NCI-H2029 treated with DMSO at 0.1 percent for 48 hours (cell line): ENCODE data around the gene GPX1.
A peak's percentile ranks its signal among the peaks of the same experiment; 100 is the strongest.
"Not testable (repeated sequence)": the region's sequence is repeated elsewhere in the genome, so short reads cannot be mapped to it uniquely, and the experiment has no call there.

Experiments
- DNase-seq: peaks from one replicate; lab custom pipeline; 2025; lab: John Stamatoyannopoulos, UW

The GPX1 gene

DNA sequence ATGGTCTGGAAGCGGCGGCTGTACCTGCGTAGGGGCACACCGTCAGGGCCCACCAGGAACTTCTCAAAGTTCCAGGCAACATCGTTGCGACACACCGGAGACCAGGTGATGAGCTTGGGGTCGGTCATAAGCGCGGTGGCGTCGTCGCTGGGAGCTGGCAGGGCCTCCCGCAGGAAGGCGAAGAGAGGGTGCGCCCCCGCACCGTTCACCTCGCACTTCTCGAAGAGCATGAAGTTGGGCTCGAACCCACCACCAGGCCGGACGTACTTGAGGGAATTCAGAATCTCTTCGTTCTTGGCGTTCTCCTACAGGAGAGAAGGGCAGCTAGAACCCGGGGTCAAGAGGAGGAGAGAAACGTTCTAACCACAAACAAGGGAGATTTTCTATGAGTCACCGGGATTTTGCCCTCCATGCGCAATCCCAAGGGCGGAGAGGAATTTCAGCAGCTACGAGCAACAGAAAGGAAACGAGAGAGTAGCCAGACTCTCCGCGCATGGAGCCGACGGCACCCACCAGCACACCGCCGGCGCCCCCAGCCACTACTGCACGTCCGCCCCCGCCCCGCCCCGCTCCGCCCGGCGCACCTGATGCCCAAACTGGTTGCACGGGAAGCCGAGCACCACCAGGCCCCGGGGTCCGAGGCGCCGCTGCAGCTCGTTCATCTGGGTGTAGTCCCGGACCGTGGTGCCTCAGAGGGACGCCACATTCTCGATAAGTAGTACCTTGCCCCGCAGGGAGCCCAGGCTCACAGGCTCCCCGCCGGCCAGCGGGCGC lies 523 bp downstream of the GPX1 start:
- DNase-seq = not testable (repeated sequence)

- DNase-seq = not testable (repeated sequence)
Observed at GRCh38 chr3:49357095-49357442, 1.1 kb downstream of the GPX1 start.

- DNase-seq = no peak
Observed at GRCh38 chr3:49352890-49353421, 5.2 kb downstream of the GPX1 start.

GRCh38 chr3:49352281-49352680 lies 5.9 kb downstream of the GPX1 start:
- no peak for DNase-seq

DNA sequence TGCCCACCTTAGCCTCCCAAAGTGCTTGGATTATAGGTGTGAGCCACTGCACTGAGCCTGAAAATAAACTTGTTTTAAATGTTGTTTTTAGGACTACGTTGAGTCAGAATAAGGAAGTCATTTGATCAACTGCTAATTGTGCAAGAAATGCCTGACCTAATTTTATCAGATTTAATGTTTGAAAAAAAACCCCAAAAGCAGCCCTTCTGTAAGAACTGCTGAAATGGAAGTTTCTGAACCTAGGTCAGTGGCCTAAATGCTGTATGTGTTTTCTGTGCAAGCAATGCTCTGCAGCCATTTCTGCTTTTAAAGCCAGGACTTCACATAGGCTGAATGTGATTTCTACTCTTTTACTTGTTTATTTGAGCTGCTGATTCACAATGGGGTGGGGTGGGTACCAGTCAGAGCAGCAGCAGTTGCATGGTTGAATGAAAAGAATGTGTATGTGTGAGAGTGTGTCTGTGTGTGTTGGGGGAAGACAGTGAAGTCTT lies 6.6 kb downstream of the GPX1 start:
- DNase-seq = no peak

DNA sequence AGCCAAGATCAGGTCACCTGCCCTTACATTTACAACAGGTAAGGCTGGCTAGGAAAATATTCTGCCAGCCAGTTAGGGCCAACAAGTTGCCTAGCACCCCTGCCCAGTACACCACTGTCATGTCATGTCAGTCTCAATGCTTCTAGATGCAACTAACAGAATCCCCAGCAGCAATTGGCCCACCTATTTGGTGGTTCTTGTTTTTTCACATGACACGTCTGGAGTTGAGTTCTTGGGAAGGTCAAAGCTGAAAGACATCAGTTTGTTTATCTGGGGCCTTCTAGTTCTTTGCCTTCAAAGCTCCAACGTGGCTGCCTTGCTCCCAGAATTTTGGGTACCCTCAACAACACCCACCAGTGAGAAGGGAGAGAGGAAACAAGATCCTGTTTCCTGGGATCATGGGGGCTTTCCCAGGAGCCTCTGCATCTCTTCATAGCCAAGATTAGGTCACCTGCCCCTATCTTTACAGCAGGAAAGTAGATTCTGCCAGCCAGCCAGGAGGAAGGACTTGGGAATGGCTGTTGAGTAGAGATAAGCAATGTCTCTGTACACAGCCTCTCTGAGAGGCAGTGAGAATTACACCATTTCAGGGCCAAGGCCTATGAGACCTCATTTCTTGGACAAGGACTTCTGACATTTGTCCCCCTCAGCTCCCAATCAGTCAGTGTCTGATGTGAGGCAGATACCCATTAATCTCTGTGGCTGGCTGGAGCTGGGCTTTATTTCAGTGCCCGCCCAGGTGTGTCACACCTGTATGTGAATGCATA lies 8.6 kb downstream of the GPX1 start:
- no peak for DNase-seq

DNA sequence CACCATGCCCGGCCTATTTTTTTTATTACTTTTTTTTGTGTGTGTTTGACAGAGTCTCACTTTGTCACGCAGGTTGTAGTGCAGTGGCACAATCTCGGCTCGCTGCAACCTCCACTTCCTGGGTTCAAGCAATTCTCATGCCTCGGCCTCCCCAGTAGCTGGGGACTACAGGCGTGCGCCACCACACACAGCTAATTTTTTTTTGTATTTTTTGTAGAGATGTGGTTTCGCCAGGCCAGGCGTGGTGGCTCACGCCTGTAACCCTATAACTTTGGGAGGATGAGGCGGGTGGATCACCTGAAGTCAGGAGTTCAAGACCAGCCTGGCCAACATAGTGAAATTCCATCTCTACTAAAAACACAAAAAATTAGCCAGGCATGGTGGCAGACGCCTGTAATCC lies 9.8 kb downstream of the GPX1 start:
- DNase-seq = not testable (repeated sequence)

- no peak for DNase-seq
Observed at GRCh38 chr3:49346797-49347251, 11.3 kb downstream of the GPX1 start.

- no peak for DNase-seq
Observed at GRCh38 chr3:49343163-49343562, 15.0 kb downstream of the GPX1 start.

DNA sequence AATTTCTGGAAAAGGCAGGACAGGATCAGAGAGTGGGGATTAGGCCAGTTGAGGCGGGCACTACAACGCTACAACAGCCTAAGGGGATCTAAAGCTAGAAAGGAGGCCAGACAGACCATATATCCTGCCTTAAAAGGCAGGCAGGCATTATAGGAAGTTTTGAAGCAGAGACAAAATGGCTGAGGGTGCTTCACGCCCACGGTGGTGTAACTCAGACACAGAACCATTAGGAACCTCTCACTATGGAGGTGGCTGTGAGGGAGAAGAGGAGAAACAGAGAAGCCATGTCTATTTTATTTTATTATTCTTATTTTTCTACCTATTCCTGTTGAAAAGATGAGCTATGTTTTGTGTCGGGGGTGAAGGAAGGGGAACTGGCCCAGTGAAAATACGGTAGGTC lies 16.2 kb downstream of the GPX1 start:
- DNase-seq = no peak

DNA sequence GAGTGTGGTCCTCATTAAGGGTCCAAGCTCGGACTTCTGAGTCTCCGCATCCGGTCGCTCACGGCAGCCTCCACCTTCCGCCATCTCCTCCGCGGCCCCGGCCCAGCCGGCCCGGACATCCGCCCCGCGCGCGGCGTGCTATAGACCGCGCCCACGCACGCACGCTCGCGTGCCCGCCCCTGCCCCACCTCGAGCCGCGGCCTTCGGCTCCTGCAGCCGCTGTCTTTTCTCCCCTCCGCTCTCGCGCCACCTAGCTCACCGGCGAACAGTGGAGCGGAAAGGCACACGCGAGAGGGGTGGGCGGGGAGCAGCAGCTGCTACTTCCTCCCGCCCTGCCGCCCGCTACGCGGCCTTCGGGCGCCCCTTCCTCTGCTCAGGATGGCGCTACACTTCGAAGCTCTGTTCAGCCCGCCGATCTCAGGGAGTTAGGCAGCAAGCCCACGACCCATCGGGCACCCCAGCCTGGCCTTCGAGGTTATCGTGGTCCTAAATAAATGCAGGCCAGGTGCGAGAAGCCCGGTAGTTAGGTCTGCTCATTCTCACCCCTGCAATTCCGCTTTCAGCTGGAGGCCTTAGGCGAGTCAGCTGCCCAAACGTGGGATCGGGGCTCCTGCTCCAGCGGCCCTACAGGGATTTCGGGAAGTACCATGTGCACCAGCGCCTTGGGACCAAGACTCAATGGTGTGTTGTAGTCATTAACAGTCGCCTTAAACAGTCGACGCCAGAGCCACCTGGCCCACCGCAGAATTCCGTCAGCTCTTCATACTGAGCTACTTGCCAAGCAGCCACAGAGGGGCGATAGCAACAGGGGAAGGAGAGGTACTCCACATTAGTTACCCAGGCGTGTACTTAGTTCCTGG lies 18.0 kb downstream of the GPX1 start, which contains the start of gene USP4:
TSS of gene USP4 (minus strand) at position 113 of the 860 bp plus-strand sequence. CDS start at position 84, 29 bp downstream.
- peak; percentile 53 for DNase-seq

DNA sequence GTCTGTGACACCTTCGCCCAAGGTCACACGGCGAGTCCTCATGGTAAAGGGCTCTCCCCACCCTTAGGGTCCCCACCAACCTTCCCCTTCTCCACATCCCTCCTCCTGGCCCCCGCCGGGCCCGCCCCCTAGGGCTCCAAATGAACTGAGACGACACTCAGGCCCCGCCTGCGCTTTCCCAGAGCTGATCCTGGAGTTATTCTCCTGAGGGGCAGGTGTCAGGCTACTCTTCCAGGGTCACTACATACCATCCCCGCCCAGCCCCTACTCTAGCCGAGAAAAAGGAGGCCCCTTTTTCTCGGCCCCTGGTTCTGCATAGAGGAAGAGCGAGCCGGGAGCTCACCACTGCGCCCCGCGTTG lies 18.6 kb downstream of the GPX1 start:
- DNase-seq = no peak

DNA sequence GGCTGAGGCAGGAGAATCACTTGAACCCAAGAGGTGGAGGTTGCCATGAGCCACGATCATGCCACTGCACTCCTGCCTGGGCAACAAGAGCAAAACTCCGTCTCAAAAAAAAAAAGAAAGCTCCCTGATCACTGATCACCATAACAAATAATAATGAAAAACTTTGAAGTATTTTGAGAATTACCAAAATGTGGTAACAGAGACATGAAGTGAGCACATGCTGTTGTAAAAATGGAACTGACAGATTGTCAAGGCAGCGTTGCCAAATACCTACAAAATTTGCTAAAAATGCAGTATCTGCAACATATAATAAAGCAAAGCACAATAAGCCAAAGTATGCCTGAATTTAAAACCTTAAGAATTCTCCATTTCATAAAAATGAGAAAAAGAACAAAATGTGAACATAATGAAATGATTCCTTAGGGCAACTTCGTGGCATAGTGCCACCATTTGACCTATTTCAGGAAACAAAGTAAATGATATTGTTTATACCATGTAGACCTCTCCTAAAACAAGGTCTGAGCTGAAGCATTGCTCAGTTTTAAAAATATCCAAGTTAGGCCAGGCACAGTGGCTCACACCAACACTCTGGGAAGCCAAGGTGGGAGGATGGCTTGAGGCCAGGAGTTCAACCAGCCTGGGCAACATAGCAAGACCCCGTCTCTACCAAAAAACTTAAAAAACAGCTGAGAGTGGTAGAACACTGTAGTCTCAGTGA lies 24.1 kb downstream of the GPX1 start:
- no peak for DNase-seq

DNA sequence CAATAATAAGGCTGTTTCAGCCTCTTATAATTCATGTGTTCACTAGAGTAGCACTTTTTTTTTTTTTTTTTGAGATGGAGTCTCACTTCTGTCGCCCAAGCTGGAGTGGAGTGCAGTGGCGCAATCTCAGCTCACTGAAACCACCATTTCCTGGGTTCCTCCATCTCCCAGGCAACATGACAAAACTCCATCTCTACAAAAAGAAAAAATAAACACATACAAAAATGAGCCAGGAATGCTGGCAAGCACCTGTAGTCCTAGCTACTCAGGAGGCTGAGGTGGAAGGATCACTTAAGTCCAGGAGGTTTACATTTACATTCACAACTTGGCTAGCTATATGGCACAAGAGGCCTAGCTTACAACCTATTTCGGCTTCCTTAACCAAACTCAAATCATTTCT lies 25.1 kb downstream of the GPX1 start:
- DNase-seq = no peak

DNA sequence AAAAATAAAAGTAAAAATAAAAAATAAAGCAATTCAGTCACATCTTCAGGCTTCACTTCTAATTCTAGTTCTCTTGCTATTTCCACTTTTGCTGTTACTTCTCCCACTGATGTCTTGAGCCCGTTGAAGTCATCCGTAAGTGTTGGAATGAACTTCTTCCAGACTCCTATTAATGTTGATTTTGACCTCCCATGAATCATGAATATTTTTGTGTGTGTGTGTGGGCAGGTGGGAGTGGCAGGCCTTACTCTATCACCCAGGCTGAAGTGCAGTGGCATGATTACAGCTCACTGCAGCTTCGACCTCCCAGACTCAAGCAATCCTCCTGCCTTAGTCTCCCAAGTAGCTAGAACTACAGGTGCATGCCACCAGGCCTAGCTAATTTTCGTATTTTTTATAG lies 29.0 kb downstream of the GPX1 start:
- DNase-seq = no peak

DNA sequence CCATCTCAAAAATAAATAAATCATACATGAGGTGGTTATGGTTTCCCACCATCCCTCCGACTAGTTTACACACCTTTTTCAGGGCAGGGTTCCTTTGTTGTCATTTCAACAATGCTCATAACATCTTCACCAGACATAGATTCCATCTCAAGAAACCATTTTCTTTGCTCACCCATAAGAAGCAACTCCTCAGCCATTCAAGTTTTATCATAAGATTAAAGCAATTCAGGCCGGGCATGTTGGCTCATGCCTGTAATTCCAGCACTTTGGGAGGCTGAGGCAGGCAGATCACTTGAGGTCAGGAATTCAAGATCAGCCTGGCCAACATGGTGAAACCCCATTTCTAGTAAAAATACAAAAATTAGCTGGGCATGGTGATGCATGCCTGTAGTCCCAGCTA lies 29.8 kb downstream of the GPX1 start:
- DNase-seq = not testable (repeated sequence)

- no peak for DNase-seq
Observed at GRCh38 chr3:49327485-49327884, 30.7 kb downstream of the GPX1 start.

DNA sequence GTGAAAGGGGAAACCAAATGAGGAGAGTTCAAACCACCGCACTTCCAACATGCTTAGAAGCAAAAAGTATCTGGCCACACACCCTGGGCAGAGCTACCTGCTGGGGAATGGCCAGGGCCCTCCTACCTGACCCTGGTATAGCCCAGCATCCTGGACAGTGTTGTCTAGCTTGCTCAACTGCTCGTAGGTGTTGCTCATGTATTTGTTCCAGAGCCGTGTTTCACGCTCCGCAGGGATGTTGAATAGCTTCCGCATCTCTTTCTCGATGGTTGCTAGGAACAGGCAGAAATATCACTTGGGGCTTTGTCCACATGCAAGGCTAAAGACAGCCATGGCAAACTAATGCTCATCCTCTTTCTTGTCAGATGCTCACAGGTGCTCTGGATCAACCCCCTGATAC lies 33.4 kb downstream of the GPX1 start:
- DNase-seq = no peak

- DNase-seq = no peak
Observed at GRCh38 chr3:49316696-49317457, 41.3 kb downstream of the GPX1 start.

DNA sequence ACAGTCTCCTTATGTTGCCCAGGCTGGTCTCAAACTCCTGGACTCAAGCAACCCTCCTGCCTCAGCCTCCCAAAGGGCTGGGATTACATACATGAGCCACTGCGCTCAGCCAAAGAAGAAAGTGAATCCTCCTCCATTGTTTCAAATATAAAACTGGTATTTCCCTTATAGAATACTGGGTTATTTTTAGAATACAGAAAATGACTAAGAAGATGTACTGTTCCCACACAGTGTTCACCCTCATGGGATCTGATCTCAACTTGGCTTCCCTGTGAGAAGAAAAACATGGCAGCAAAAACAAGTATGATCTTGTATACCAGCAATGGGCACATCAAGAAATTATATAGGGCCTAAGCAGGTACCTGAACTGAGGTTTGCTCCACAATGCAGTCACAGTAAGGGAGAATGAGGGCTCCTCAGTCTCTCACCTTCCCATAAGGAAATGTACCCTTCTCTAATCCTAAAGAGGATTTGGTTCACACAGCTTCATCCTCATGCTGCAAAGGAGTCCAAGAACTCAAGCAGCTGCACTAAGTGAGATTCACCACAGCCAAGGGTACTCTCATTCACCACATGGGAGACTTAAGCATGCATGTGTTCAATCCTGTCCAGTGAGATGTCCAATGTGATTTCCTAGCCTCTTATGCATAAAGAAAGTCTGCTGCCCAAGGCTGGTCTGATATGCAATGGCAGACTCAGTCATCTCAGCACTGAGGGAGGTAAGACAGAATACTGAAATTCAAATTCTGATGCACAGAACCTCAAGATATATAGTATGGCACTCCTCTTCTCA lies 44.1 kb downstream of the GPX1 start:
- DNase-seq = no peak
